ENCODE results near the gene BPIFA1. TPM values are rescaled to one million over a fixed set of nuclear protein-coding genes. Genes with fewer than 3 reads are reported as not detected.

BPIFA1 gene
- polyA plus RNA-seq, 1 donor from 2014 or later, result not detected

DNA sequence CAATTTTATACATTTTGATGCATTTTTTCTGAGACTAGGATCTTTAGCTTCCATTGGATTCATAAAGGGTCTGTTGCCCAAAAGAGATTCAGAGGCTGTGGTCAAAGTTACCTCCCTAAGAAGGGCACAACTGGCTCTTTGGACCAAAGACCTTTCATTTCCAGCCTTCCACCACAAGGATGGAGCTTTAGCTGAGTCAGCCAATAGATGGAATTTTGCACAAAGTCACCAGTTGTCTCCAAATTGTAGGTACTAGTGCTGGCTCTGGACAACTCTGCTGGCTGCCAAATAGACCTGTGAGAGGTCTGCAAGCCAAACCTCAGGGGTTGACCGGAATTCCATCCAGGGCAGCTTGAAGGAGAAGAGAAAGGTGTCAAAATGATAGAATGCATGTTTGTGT, 555 bp downstream of the BPIFA1 start:
- Histone ChIP-seq H3K4me2 (ENCODE audit: low read length) (no peak overlapping the region), H2AFZ (ENCODE audit: low read depth, low read length) (no peak overlapping the region), H3F3A (ENCODE audit: insufficient read depth, low read length, poor library complexity, severe bottlenecking) (no peaks in the 10 kb centered on the region), H3K4me3 (ENCODE audit: low read length) (no peak overlapping the region), H4K20me1 (ENCODE audit: insufficient read depth) (no peaks in the 10 kb centered on the region), H3K27ac (ENCODE audit: low read length) (no peak overlapping the region), H3K79me2 (replicated peaks; ENCODE audit: insufficient read depth, low read length) (no peaks in the 10 kb centered on the region), H3K27me3 (ENCODE audit: insufficient read depth, low read depth, low read length) (no peaks in the 10 kb centered on the region), H3K36me3 (ENCODE audit: insufficient read depth, low read length) (no peaks in the 10 kb centered on the region), H3K9me2 (ENCODE audit: insufficient read depth, low read length) (no peaks in the 10 kb centered on the region), H3K9me3 (ENCODE audit: low read length) (no peaks in the 10 kb centered on the region), H3K9ac (ENCODE audit: low read length) (no peak overlapping the region)
- TF ChIP-seq POLR2AphosphoS5 (IDR thresholded peaks at IDR 0.05), result no peak
- TF ChIP-seq RAD21 (conservative IDR thresholded peaks at IDR 0.05), result no peak
- TF ChIP-seq EZH2 (IDR thresholded peaks at IDR 0.05; ENCODE audit: borderline replicate concordance, insufficient read depth, low read length, poor library complexity, severe bottlenecking), result no peak
- TF ChIP-seq SMC3 (conservative IDR thresholded peaks at IDR 0.05; ENCODE audit: poor library complexity), result no peak
- no peak for TF ChIP-seq TAF1 (IDR thresholded peaks at IDR 0.05; ENCODE audit: low read depth)
- TF ChIP-seq, protein P1, sequence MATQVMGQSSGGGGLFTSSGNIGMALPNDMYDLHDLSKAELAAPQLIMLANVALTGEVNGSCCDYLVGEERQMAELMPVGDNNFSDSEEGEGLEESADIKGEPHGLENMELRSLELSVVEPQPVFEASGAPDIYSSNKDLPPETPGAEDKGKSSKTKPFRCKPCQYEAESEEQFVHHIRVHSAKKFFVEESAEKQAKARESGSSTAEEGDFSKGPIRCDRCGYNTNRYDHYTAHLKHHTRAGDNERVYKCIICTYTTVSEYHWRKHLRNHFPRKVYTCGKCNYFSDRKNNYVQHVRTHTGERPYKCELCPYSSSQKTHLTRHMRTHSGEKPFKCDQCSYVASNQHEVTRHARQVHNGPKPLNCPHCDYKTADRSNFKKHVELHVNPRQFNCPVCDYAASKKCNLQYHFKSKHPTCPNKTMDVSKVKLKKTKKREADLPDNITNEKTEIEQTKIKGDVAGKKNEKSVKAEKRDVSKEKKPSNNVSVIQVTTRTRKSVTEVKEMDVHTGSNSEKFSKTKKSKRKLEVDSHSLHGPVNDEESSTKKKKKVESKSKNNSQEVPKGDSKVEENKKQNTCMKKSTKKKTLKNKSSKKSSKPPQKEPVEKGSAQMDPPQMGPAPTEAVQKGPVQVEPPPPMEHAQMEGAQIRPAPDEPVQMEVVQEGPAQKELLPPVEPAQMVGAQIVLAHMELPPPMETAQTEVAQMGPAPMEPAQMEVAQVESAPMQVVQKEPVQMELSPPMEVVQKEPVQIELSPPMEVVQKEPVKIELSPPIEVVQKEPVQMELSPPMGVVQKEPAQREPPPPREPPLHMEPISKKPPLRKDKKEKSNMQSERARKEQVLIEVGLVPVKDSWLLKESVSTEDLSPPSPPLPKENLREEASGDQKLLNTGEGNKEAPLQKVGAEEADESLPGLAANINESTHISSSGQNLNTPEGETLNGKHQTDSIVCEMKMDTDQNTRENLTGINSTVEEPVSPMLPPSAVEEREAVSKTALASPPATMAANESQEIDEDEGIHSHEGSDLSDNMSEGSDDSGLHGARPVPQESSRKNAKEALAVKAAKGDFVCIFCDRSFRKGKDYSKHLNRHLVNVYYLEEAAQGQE (IDR thresholded peaks at IDR 0.05; ENCODE audit: borderline replicate concordance), result no peak
- TF ChIP-seq MXI1 (conservative IDR thresholded peaks at IDR 0.05; ENCODE audit: poor library complexity, severe bottlenecking), result no peak
- no peak for TF ChIP-seq EP300 (conservative IDR thresholded peaks at IDR 0.05; ENCODE audit: poor library complexity, severe bottlenecking)
- TF ChIP-seq, protein P2, sequence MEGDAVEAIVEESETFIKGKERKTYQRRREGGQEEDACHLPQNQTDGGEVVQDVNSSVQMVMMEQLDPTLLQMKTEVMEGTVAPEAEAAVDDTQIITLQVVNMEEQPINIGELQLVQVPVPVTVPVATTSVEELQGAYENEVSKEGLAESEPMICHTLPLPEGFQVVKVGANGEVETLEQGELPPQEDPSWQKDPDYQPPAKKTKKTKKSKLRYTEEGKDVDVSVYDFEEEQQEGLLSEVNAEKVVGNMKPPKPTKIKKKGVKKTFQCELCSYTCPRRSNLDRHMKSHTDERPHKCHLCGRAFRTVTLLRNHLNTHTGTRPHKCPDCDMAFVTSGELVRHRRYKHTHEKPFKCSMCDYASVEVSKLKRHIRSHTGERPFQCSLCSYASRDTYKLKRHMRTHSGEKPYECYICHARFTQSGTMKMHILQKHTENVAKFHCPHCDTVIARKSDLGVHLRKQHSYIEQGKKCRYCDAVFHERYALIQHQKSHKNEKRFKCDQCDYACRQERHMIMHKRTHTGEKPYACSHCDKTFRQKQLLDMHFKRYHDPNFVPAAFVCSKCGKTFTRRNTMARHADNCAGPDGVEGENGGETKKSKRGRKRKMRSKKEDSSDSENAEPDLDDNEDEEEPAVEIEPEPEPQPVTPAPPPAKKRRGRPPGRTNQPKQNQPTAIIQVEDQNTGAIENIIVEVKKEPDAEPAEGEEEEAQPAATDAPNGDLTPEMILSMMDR (IDR thresholded peaks at IDR 0.05; ENCODE audit: poor library complexity, severe bottlenecking), result no peak

DNA sequence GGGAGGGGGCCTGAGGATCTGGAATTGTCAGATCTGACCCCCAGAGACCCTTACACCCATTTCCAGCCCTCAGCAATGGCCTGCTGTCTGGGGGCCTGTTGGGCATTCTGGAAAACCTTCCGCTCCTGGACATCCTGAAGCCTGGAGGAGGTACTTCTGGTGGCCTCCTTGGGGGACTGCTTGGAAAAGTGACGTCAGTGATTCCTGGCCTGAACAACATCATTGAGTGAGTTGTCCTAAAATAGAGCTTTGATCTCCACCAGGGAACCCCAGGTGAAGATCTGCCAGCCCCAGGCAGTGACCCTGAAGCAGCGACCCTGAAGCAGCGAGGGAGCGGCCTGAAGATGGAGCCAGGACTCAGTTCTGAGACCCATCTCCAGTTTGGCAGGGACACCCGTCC, 2.2 kb downstream of the BPIFA1 start:
- no peaks in the 10 kb centered on the region for H3K36me3 ChIP-seq (ENCODE audit: insufficient read depth, low read length)
- H3K79me2 ChIP-seq (replicated peaks; ENCODE audit: insufficient read depth, low read length), result no peaks in the 10 kb centered on the region
- no peak overlapping the region for H3K9ac ChIP-seq (ENCODE audit: low read length)
- no peaks in the 10 kb centered on the region for H3K9me3 ChIP-seq (ENCODE audit: low read length)
- no peaks in the 10 kb centered on the region for H3F3A ChIP-seq (ENCODE audit: insufficient read depth, low read length, poor library complexity, severe bottlenecking)
- no peaks in the 10 kb centered on the region for H4K20me1 ChIP-seq (ENCODE audit: insufficient read depth)
- no peak overlapping the region for H3K4me2 ChIP-seq (ENCODE audit: low read length)
- TF ChIP-seq TAF1 (IDR thresholded peaks at IDR 0.05; ENCODE audit: low read depth) (no peak), EP300 (conservative IDR thresholded peaks at IDR 0.05; ENCODE audit: poor library complexity, severe bottlenecking) (no peak), EZH2 (IDR thresholded peaks at IDR 0.05; ENCODE audit: borderline replicate concordance, insufficient read depth, low read length, poor library complexity, severe bottlenecking) (no peak), SMC3 (conservative IDR thresholded peaks at IDR 0.05; ENCODE audit: poor library complexity) (no peak), MXI1 (conservative IDR thresholded peaks at IDR 0.05; ENCODE audit: poor library complexity, severe bottlenecking) (no peak), RAD21 (conservative IDR thresholded peaks at IDR 0.05) (no peak), POLR2AphosphoS5 (IDR thresholded peaks at IDR 0.05) (no peak)
- TF ChIP-seq, protein P2 (IDR thresholded peaks at IDR 0.05; ENCODE audit: poor library complexity, severe bottlenecking), result no peak
- TF ChIP-seq, protein P1 (IDR thresholded peaks at IDR 0.05; ENCODE audit: borderline replicate concordance), result no peak
- no peak overlapping the region for H2AFZ ChIP-seq (ENCODE audit: low read depth, low read length)
- H3K27ac ChIP-seq (ENCODE audit: low read length), result no peak overlapping the region
- H3K4me3 ChIP-seq (ENCODE audit: low read length), result no peak overlapping the region
- no peaks in the 10 kb centered on the region for H3K27me3 ChIP-seq (ENCODE audit: insufficient read depth, low read depth, low read length)
- no peaks in the 10 kb centered on the region for H3K9me2 ChIP-seq (ENCODE audit: insufficient read depth, low read length)

Measured in neural cell (in vitro differentiated cells).